Muscle of leg (tissue), 11 donors: ENCODE measurements around the gene ANKEF1. TPM values are rescaled to one million over a fixed set of nuclear protein-coding genes. Genes with fewer than 3 reads are reported as not detected.
"Not testable (repeated sequence)": the region's sequence is repeated elsewhere in the genome, so short reads cannot be mapped to it uniquely, and the experiment has no call there.

Source experiments
- DNase-seq: peaks from one replicate; pipeline ENCODE4 v3.0.0; 2013
- H3K27ac ChIP-seq: one replicate; pipeline ENCODE4 v1.5.1; 2013; ENCODE audit warnings: mild to moderate bottlenecking, low read length, control low read depth
- H3K27me3 ChIP-seq: one replicate; pipeline ENCODE4 v1.6.1; 2013; ENCODE audit warnings: low read length; ENCODE audit not compliant: control insufficient read depth, insufficient read depth
- H3K36me3 ChIP-seq: one replicate; pipeline ENCODE4 v1.6.1; 2013; ENCODE audit warnings: low read length; ENCODE audit not compliant: control insufficient read depth, insufficient read depth
- H3K4me1 ChIP-seq: one replicate; pipeline ENCODE4 v1.6.1; 2013; ENCODE audit warnings: low read length; ENCODE audit not compliant: control insufficient read depth, insufficient read depth
- H3K4me3 ChIP-seq: one replicate; pipeline ENCODE4 v1.5.1; 2013; ENCODE audit warnings: low read length, control low read depth
- H3K9me3 ChIP-seq: replicated peaks from 2 replicates; pipeline ENCODE4 v1.6.1; 2013; ENCODE audit warnings: low read depth, low read length; ENCODE audit not compliant: control insufficient read depth
- WGBS: methylation state at CpG from one replicate; pipeline ENCODE4 v1.1.5; 2013; ENCODE audit warnings: missing lambda C conversion rate; ENCODE audit not compliant: insufficient coverage; 5-methylcytosine and 5-hydroxymethylcytosine counted together
- polyA plus RNA-seq, 8 donors: library from polyadenylated mRNA; unstranded; fragments of 120-200 nt; gene quantifications; one replicate each; pipeline versions ENCODE4 v1.2.1 to v1.2.3, GENCODE V29; 2013; ENCODE audit warnings: inconsistent platforms in 1 of 8, low replicate concordance in 1 of 8; ENCODE audit not compliant: insufficient read length in 8 of 8, insufficient read depth in 1 of 8
- total RNA-seq: library from RNA; stranded (reverse); fragments of 120-200 nt; gene quantifications from one replicate; pipeline ENCODE4 v1.2.4, GENCODE V29; 2013

ANKEF1 gene
- total and polyA plus RNA-seq, 9 donors: 0.99 to 1.2 (median 1.1) TPM

GRCh38 chr20:10031451-10032215, 3.2 kb upstream of the ANKEF1 start:
- H3K27me3 ChIP-seq, H3K36me3 ChIP-seq, H3K4me1 ChIP-seq, DNase-seq, H3K27ac ChIP-seq, H3K4me3 ChIP-seq, H3K9me3 ChIP-seq: not testable (repeated sequence)
- WGBS: 94% methylated on average over 28 of the region's 47 CpGs

- not testable (repeated sequence) for H3K27ac ChIP-seq, H3K4me1 ChIP-seq, DNase-seq, H3K4me3 ChIP-seq, H3K9me3 ChIP-seq, H3K36me3 ChIP-seq, H3K27me3 ChIP-seq
- WGBS: 88% methylated on average over 6 of the region's 7 CpGs
Observed at GRCh38 chr20:10032269-10032668, 2.5 kb upstream of the ANKEF1 start.

GRCh38 chr20:10033905-10034650, 709 bp upstream of the ANKEF1 start:
- Histone ChIP-seq H3K4me3 (no peak overlapping the region), H3K4me1 (no peaks in the 10 kb centered on the region)
- no CpG with 5 or more reads among the region's 5 CpGs for WGBS

GRCh38 chr20:10036321-10036720, 1.5 kb downstream of the ANKEF1 start:
- 95% methylated on average over 3 of the region's 8 CpGs for WGBS
- not testable (repeated sequence) for DNase-seq, H3K27me3 ChIP-seq, H3K4me1 ChIP-seq, H3K9me3 ChIP-seq, H3K27ac ChIP-seq, H3K36me3 ChIP-seq, H3K4me3 ChIP-seq

More at GRCh38 chr20:10033905-10034650, 709 bp upstream of the ANKEF1 start:
- H3K9me3 ChIP-seq: no peaks in the 10 kb centered on the region
- H3K27ac ChIP-seq: no peak overlapping the region
- no peaks in the 10 kb centered on the region for H3K27me3 ChIP-seq
- peak; percentile 2 for DNase-seq
- H3K36me3 ChIP-seq: no peaks in the 10 kb centered on the region

- no peak for DNase-seq
- WGBS: no CpG with 5 or more reads among the region's 5 CpGs
- no peaks in the 10 kb centered on the region for H3K4me1 ChIP-seq
- H3K27ac ChIP-seq: no peak overlapping the region
- no peak overlapping the region for H3K4me3 ChIP-seq
- H3K36me3 ChIP-seq: no peaks in the 10 kb centered on the region
- no peaks in the 10 kb centered on the region for H3K9me3 ChIP-seq
- H3K27me3 ChIP-seq: no peaks in the 10 kb centered on the region
Observed at GRCh38 chr20:10040070-10040975, 5.5 kb downstream of the ANKEF1 start.

- H3K36me3 ChIP-seq: no peaks in the 10 kb centered on the region
- no CpG with 5 or more reads among the region's 3 CpGs for WGBS
- H3K9me3 ChIP-seq: no peaks in the 10 kb centered on the region
- no peaks in the 10 kb centered on the region for H3K4me1 ChIP-seq
- DNase-seq: no peak
- no peak overlapping the region for H3K27ac ChIP-seq
- no peaks in the 10 kb centered on the region for H3K27me3 ChIP-seq
- H3K4me3 ChIP-seq: no peak overlapping the region
Observed at GRCh38 chr20:10042086-10042485, 7.3 kb downstream of the ANKEF1 start.

GRCh38 chr20:10047427-10047826, 12.6 kb downstream of the ANKEF1 start:
- no peak overlapping the region for H3K4me3 ChIP-seq
- WGBS: 6% methylated on average over 2 of the region's 4 CpGs
- DNase-seq: peak; percentile 9

GRCh38 chr20:10051185-10051584, 16.4 kb downstream of the ANKEF1 start:
- DNase-seq: no peak
- H3K4me3 ChIP-seq: no peak overlapping the region
- H3K9me3 ChIP-seq: no peaks in the 10 kb centered on the region
- no peaks in the 10 kb centered on the region for H3K4me1 ChIP-seq
- H3K27ac ChIP-seq: no peak overlapping the region
- no CpG with 5 or more reads among the region's 1 CpG for WGBS
- H3K36me3 ChIP-seq: no peaks in the 10 kb centered on the region
- H3K27me3 ChIP-seq: no peaks in the 10 kb centered on the region

More at GRCh38 chr20:10047427-10047826, 12.6 kb downstream of the ANKEF1 start:
- Histone ChIP-seq H3K27ac (no peak overlapping the region), H3K36me3 (no peaks in the 10 kb centered on the region), H3K27me3 (no peaks in the 10 kb centered on the region), H3K4me1 (no peaks in the 10 kb centered on the region), H3K9me3 (no peaks in the 10 kb centered on the region)

GRCh38 chr20:10059006-10059405, 24.2 kb downstream of the ANKEF1 start:
- 60% methylated on average over 1 of the region's 2 CpGs for WGBS
- no peak overlapping the region for H3K27ac ChIP-seq
- H3K9me3 ChIP-seq: no peaks in the 10 kb centered on the region
- H3K27me3 ChIP-seq: no peaks in the 10 kb centered on the region
- H3K4me3 ChIP-seq: no peak overlapping the region
- H3K36me3 ChIP-seq: no peaks in the 10 kb centered on the region
- H3K4me1 ChIP-seq: no peaks in the 10 kb centered on the region
- no peak for DNase-seq

GRCh38 chr20:10060226-10060625, 25.4 kb downstream of the ANKEF1 start:
- Histone ChIP-seq H3K9me3 (no peaks in the 10 kb centered on the region), H3K4me3 (no peak overlapping the region), H3K27me3 (no peaks in the 10 kb centered on the region), H3K4me1 (no peaks in the 10 kb centered on the region), H3K27ac (no peak overlapping the region), H3K36me3 (no peaks in the 10 kb centered on the region)
- 32% methylated on average over 5 of the region's 8 CpGs for WGBS
- no peak for DNase-seq
